Hypothalamus (tissue), 51 donors: ENCODE data around the gene RPS16.
A peak's percentile ranks its signal among the peaks of the same experiment; 100 is the strongest.

Experiments used
- DNase-seq, 51 donors: peaks; one replicate each; lab custom pipeline; 2025; lab: John Stamatoyannopoulos, UW

RPS16 gene

GRCh38 chr19:39423258-39424086 lies 12.3 kb downstream of the RPS16 start:
- DNase-seq: no peak

- DNase-seq: no peak
These were observed 13.7 kb downstream of the RPS16 start for GRCh38 chr19:39422020-39422419.

DNA sequence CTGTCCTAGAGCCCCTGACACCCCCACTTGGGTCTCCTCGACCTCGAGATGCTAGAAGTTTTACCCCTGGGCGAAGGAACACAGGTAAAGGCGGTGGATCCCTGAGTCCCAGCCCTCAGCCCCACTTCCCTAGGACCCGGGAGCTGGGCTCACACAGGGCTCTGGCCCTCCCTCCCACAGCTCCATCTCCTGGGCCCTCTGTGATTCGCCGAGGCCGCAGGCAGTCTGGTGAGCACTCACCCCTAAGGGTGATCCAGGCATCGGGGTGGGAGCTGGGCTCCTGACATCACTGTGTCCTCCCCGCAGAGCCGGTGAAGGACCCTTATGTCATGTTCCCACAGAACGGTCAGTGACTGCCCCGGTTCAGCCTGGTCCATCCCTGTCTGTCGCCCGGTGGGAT lies 15.0 kb downstream of the RPS16 start:
- no peak for DNase-seq

DNA sequence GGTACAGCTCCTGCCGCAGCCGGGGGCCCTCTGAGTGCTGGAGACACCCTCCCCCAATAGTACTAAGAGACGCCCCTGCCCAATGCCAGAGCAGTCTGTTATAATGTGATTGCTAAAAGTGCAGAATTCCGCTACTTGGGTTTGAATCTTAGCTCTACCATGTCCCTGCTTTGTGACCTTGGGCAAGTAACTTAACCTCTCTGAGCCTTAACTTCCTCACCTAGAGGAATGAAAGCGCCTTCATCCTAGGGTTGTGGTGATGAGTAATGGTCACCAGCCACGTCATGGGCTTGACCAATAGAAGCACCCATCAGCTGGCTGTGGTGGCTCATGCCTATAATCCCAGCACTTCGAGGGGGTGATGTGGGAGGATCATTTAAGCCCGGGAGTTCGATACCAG lies 16.7 kb downstream of the RPS16 start:
- no peak for DNase-seq

DNA sequence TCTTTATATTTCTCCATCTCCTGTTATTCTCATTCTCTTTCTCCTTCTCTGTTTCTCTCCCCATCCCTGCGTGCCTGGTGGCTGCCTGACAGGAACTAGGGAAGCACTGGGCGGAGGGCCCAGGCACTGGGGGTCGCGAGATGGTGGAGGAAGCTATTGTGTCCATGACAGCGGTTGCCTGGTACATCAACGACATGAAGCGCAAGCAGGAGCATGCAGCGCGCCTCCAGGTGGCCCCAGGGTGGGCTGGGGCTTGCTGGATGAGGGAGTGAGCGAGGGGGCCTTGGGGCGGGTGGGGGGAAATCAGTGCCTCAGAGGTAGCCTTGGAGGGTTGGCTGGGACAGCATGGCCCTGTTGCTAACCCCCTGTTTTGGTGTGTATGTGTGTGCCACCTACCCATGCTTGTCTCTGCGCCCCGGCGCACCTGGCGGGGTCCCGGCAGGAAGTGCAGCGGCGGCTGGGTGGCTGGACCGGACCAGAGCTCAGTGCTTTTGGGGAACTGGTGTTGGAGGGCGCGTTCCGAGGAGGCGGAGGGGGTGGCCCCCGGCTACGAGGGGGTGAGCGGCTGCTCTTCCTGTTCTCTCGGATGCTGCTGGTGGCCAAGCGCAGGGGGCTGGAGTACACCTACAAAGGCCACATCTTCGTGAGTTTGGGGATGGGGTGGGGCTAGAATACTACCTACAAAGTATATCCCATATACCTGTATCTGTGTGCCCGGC lies 18.1 kb downstream of the RPS16 start:
- DNase-seq: no peak

GRCh38 chr19:39416152-39417120 lies 19.3 kb downstream of the RPS16 start:
- DNase-seq: no peak

DNA sequence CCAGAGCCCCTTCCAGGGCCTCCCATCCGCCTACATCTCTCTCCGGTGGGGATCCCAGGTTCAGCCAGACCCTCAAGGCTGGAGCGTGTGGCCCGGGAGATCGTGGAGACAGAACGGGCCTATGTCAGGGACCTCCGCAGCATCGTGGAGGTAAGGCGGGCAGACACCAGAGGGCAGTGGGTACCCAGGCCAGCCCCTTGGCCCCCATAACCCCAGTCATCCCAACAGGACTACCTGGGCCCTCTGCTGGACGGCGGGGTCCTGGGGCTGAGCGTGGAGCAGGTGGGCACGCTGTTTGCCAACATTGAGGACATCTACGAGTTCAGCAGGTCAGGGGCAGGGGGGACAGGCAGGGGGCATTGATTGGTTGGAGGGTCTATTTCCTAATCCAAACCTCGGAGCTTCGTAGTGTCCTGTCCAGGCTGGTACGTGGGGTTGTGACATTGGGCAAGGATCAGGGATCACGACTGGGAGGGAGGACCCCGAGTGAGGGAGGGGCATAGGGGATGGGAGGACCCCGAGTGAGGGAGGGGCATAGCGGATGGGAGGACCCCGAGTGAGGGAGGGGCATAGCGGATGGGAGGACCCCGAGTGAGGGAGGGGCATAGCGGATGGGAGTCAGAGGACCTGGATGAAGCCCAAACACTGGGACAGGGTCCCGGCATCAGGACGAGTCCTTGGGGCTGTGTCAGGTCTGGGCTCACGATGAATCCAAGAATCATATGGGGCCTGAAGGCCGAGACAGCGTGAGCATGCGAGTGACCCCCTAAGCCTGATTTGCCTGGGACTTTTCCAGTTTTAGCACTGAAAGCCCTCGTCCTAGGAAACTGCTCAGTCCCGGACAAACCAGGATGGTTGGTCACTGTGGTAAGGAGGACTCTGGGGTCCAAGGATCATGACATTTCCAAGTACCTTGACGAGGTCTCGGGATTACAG lies 20.4 kb downstream of the RPS16 start:
- DNase-seq: no peak

- peak in 1 of 51 donors; percentile 6 for DNase-seq
These were observed 21.7 kb downstream of the RPS16 start for GRCh38 chr19:39413911-39414608.

GRCh38 chr19:39413272-39413910 lies 22.4 kb downstream of the RPS16 start:
- DNase-seq: peak in 8 of 51 donors; percentile 12 to 39 (median 26)

DNA sequence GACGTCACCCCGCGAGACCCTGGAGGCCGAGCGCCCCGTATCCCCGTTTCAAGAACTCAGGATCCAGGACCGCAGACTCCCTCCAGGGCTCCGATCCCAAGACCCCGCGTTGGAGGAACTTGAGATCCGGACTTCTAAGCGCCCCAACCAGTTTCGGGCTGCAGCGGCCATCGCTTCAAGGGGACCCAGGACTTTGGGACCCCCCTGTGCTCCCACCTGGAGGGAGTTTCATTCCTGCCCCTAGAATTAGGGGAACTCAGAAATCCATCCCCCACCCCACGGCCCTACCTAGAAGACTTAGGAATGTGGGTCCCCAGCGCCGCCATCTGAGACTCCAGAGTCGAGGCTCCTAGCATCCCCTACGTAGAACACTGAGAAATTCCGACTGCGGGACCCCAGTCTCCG lies 22.9 kb downstream of the RPS16 start:
- peak in 6 of 51 donors; percentile 14 to 51 (median 34) for DNase-seq

DNA sequence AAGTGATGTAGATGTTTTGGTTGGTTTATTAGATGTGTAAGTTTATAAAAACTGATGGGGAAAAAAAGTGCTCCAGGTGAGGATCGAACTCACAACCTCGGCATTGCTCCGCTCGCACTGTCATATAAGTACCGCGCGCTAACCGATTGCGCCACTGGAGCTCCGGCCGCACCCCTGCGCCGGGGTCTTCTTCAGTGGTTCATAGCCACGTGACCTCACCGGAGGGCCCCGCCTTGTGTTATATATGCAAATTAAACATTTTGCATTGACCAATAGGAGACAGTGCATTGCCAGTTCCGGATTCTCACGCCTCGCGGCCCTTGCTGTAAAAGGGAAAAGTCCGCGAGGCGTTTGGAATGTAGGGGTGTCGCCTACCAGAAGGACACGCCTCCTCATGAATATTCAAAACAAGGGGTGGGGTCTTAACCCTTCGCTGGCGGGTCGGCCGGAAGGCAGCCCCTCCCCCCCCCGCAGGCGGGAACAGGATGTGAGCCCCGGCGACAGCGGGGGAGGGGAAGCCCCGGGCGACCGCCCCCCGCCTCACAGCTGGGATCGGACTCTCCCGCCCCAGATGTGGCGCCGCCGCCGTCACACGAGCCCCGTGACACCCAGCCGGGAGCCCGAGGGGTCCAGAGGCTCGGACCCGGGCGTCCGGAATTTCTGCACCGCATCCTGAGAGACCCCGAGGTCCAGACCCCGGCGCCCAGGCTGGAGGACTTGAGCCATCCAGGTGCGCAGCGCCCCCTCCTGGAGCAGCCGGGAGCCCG lies 23.5 kb downstream of the RPS16 start, which contains the start of gene PLEKHG2:
Gene PLEKHG2, plus strand, starts transcription at position 570 of the 767 bp plus-strand sequence. CDS start 1,418 bp downstream, outside the sequence.
- peak; percentile 51 to 98 (median 88) for DNase-seq

GRCh38 chr19:39411832-39412099 lies 24.0 kb downstream of the RPS16 start:
- peak in 46 of 51 donors; percentile 25 to 95 (median 75) for DNase-seq

GRCh38 chr19:39411081-39411831 lies 24.5 kb downstream of the RPS16 start:
- peak in 5 of 51 donors; percentile 8 to 80 (median 14) for DNase-seq

DNA sequence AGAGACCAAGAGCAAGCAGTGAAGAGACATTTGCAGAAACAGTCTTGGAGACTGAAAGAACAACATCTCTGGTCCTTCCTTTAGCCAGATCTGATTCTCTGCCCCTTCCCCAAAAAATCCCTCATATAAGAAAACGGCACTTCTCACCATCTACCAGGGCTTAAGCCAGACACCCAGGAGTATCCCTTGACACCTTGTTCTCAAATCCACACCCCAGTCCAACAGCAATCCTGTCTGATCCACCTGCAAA lies 25.0 kb downstream of the RPS16 start:
- no peak for DNase-seq

DNA sequence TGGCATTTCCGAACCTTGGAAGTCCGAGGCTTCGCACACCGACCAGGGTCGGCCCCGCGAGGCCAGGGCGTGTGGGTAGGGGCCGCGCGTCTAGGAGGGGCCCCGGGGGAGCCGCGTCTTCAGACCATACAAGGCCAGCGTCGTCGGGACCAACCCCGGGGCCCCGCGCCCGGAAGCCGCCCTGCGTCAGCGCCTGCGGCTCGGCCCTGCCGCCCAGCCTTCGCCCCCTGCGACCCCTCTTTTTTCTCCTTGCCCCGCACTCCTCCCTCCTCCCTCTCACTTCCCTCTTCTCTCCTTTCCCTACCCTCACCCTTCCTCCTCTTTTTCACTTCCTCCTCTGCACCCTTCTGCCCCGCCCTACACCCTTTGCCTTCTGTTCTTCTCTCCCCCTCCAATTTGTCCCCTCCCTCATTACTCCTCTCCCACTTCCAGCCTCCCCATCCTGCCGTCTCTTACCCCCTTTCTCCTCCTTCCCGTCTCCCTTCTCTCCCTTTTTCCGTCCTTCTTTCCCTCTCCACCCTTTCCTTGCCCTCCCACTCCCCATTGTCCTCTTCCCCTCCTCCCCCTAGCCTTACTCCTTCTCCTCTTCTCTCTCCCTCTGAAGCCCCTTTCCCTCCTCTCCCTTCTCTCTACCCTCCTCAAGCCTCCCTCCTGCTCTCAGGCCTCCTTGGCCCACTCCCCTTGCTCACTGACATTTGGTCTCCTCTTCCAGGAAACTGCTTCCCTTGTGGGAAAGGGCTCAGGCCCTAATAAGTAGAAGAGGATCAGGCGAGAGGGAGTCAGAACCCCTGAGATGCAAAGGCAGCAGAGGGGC lies 25.5 kb downstream of the RPS16 start:
- DNase-seq: peak in 23 of 51 donors; percentile 15 to 69 (median 43)
